ENCODE data around the gene TRIM33.

DNA sequence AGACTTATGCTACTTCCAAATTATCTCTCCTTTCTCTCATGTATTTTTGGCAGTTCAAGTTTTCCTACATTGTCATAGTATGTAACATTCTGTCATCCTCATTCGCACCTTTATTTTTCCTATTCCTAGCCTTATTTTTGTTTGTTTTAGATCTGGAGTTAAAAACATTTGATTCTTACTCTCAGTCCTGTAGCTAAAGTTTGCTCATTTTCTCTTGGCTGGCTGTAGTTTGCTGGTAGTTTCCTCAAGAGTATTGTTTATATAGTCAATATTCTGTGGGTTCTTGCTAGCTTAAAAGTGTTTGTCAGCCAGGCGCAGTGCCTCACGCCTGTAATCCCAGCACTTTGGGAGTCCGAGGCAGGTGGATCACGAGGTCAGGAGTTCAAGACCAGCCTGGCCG is 29.8 kb upstream of the TRIM33 start:
- TF ChIP-seq EZH2 (IDR thresholded peaks at IDR 0.05; ENCODE audit: insufficient read depth, poor library complexity, severe bottlenecking) (no peak), EZH2phosphoT487 (IDR thresholded peaks at IDR 0.05; ENCODE audit: insufficient read depth, low read depth) (no peak)

All from GM23248 (cell line).